ENCODE data around the gene ANKZF1.

The ANKZF1 gene

DNA sequence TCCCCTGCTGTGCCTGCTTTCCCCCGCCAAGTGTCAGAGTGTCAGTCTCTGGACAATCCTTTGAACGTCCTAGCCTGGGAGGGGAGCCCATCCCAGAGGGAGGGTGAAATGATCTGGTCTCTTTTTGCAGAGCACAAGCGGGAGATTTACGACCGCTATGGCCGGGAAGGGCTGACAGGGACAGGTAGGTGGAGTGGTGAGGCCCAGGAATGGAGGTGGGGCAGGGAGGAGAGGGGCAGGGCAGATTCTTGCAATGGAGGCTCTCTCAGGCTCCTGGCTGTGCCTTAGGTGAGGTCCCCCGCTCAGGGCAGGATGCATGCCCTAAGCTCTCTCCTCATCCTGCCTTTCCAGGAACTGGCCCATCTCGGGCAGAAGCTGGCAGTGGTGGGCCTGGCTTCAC, 52.0 kb downstream of the ANKZF1 start:
- no peak overlapping the region for H2AK5ac ChIP-seq (ENCODE audit: low read length)
- peaks cover 21% of the 10 kb centered on the region for H3K79me1 ChIP-seq (ENCODE audit: low read length)
- peaks cover 8% of the 10 kb centered on the region for H3K79me2 ChIP-seq (ENCODE audit: control insufficient read depth, insufficient read depth, low read length, poor library complexity)
- H3K9ac ChIP-seq (ENCODE audit: low read length), result no peak overlapping the region
- WGBS (ENCODE audit: extremely low coverage, insufficient coverage, insufficient read length), result no CpG with 5 or more reads among the region's 8 CpGs
- no peak overlapping the region for H4K8ac ChIP-seq (ENCODE audit: low read depth, low read length)
- no peak overlapping the region for H3K23ac ChIP-seq (ENCODE audit: low read length)
- peaks cover 17 to 23% of the 10 kb centered on the region in 2 experiments for H3K4me1 ChIP-seq (ENCODE audit: control insufficient read depth in 1 of 2, insufficient read depth in 2 of 2, low read length in 2 of 2)
- no peak for DNase-seq
- no peak overlapping the region for H3K27ac ChIP-seq (ENCODE audit: low read depth, low read length)
- H2BK120ac ChIP-seq (ENCODE audit: insufficient read depth, low read length, poor library complexity), result no peak overlapping the region
- H2BK12ac ChIP-seq (ENCODE audit: low read length), result no peak overlapping the region
- no peak overlapping the region for H2BK5ac ChIP-seq (ENCODE audit: low read depth, low read length, poor library complexity)
- no peak overlapping the region for H4K12ac ChIP-seq (ENCODE audit: low read depth, low read length)
- H2AFZ ChIP-seq (ENCODE audit: insufficient read depth, low read length, poor library complexity), result no peak overlapping the region
- H3K9me3 ChIP-seq (ENCODE audit: insufficient read depth, low read depth, low read length), result no peaks in the 10 kb centered on the region
- no peak overlapping the region for H3K4me2 ChIP-seq (ENCODE audit: low read length)
- no peak overlapping the region for H4K91ac ChIP-seq (ENCODE audit: low read depth, low read length)
- H3K4ac ChIP-seq (ENCODE audit: low read depth, low read length), result no peak overlapping the region
- H3K14ac ChIP-seq (ENCODE audit: low read length), result no peak overlapping the region
- no peak overlapping the region for H3K4me3 ChIP-seq (ENCODE audit: low read depth, low read length)
- no peak overlapping the region for H3K18ac ChIP-seq (ENCODE audit: low read length)
- H3K27me3 ChIP-seq (ENCODE audit: insufficient read depth, low read length), result no peaks in the 10 kb centered on the region
- peaks cover 40 to 49% of the 10 kb centered on the region in 2 experiments for H3K36me3 ChIP-seq (ENCODE audit: control insufficient read depth in 1 of 2, insufficient read depth in 2 of 2, low read length in 2 of 2)

DNA sequence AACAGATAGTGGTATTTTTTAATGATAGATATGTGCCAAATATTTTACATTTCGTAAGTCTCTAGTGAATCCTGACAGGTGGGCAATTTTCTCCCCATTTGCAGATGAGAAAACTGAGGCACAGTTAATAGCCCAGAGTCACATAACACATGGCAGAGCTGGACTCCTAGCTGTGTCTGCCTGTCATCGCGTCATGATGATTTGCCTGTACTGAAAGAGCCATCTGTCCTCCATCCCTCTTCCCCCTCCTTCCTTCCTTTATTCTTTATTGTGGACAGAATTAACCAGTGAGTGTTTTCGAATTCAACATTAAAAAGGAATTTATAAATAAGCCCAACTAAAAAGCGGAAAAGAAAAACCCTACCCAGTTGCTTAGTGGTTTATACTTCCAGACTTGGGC, 52.8 kb downstream of the ANKZF1 start:
- Histone ChIP-seq H3K4ac (ENCODE audit: low read depth, low read length) (no peak overlapping the region), H4K91ac (ENCODE audit: low read depth, low read length) (no peak overlapping the region), H2AFZ (ENCODE audit: insufficient read depth, low read length, poor library complexity) (no peak overlapping the region), H3K27me3 (ENCODE audit: insufficient read depth, low read length) (no peaks in the 10 kb centered on the region), H3K4me2 (ENCODE audit: low read length) (no peak overlapping the region), H2BK12ac (ENCODE audit: low read length) (no peak overlapping the region), H3K79me2 (ENCODE audit: control insufficient read depth, insufficient read depth, low read length, poor library complexity) (peaks cover 8% of the 10 kb centered on the region), H4K8ac (ENCODE audit: low read depth, low read length) (no peak overlapping the region), H2BK5ac (ENCODE audit: low read depth, low read length, poor library complexity) (no peak overlapping the region), H3K36me3 (ENCODE audit: control insufficient read depth in 1 of 2, insufficient read depth in 2 of 2, low read length in 2 of 2) (peaks cover 40 to 50% of the 10 kb centered on the region in 2 experiments), H3K79me1 (ENCODE audit: low read length) (peaks cover 24% of the 10 kb centered on the region), H3K4me3 (ENCODE audit: low read depth, low read length) (no peak overlapping the region), H3K9me3 (ENCODE audit: insufficient read depth, low read depth, low read length) (no peaks in the 10 kb centered on the region), H3K23ac (ENCODE audit: low read length) (no peak overlapping the region), H2BK120ac (ENCODE audit: insufficient read depth, low read length, poor library complexity) (no peak overlapping the region), H3K14ac (ENCODE audit: low read length) (no peak overlapping the region), H2AK5ac (ENCODE audit: low read length) (no peak overlapping the region), H3K27ac (ENCODE audit: low read depth, low read length) (no peak overlapping the region), H3K18ac (ENCODE audit: low read length) (no peak overlapping the region), H3K4me1 (ENCODE audit: control insufficient read depth in 1 of 2, insufficient read depth in 2 of 2, low read length in 2 of 2) (peaks cover 21 to 28% of the 10 kb centered on the region in 2 experiments), H4K12ac (ENCODE audit: low read depth, low read length) (no peak overlapping the region), H3K9ac (ENCODE audit: low read length) (no peak overlapping the region)
- no peak for DNase-seq
- WGBS (ENCODE audit: extremely low coverage, insufficient coverage, insufficient read length), result no CpG with 5 or more reads among the region's 5 CpGs

DNA sequence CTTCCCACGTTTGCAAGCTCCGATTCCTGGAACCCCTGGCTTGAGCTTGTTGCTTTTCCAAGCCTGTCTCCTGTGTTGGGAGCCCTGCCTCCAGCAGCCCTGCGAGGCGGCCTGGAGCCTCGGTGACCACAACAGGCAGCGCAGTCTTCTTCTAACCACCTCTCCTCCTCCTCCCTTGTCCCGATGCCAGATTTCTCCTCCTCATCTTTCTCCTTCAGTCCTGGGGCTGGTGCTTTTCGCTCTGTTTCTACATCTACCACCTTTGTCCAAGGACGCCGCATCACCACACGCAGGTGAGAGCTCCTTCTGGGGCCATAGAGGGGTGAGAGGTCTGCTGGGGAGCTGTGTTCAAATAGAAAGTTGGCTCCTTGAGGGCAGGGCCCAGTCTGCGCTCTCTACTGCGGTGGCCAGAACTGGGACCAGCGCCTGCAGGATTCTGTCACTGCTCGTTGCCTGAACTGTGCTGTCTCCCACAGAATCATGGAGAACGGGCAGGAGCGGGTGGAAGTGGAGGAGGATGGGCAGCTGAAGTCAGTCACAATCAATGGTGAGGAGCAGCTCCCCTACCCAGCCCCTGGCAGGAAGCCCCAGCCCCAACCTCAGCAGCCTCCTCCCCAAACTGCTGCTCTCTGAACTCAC, 53.5 kb downstream of the ANKZF1 start:
- no peak overlapping the region for H2BK12ac ChIP-seq (ENCODE audit: low read length)
- no peak overlapping the region for H2AK5ac ChIP-seq (ENCODE audit: low read length)
- no peak overlapping the region for H4K8ac ChIP-seq (ENCODE audit: low read depth, low read length)
- H4K12ac ChIP-seq (ENCODE audit: low read depth, low read length), result no peak overlapping the region
- no peak overlapping the region for H3K23ac ChIP-seq (ENCODE audit: low read length)
- H4K91ac ChIP-seq (ENCODE audit: low read depth, low read length), result no peak overlapping the region
- H3K4ac ChIP-seq (ENCODE audit: low read depth, low read length), result no peak overlapping the region
- H3K9me3 ChIP-seq (ENCODE audit: insufficient read depth, low read depth, low read length), result no peaks in the 10 kb centered on the region
- H2BK120ac ChIP-seq (ENCODE audit: insufficient read depth, low read length, poor library complexity), result no peak overlapping the region
- WGBS (ENCODE audit: extremely low coverage, insufficient coverage, insufficient read length), result no CpG with 5 or more reads among the region's 17 CpGs
- H3K4me2 ChIP-seq (ENCODE audit: low read length), result no peak overlapping the region
- H3K36me3 ChIP-seq (ENCODE audit: control insufficient read depth in 1 of 2, insufficient read depth in 2 of 2, low read length in 2 of 2), result peaks cover 40 to 50% of the 10 kb centered on the region in 2 experiments
- no peaks in the 10 kb centered on the region for H3K27me3 ChIP-seq (ENCODE audit: insufficient read depth, low read length)
- no peak overlapping the region for H2AFZ ChIP-seq (ENCODE audit: insufficient read depth, low read length, poor library complexity)
- no peak for DNase-seq
- no peak overlapping the region for H3K4me3 ChIP-seq (ENCODE audit: low read depth, low read length)
- peaks cover 8% of the 10 kb centered on the region for H3K79me2 ChIP-seq (ENCODE audit: control insufficient read depth, insufficient read depth, low read length, poor library complexity)
- H3K79me1 ChIP-seq (ENCODE audit: low read length), result peaks cover 23% of the 10 kb centered on the region
- H3K27ac ChIP-seq (ENCODE audit: low read depth, low read length), result no peak overlapping the region
- H3K14ac ChIP-seq (ENCODE audit: low read length), result no peak overlapping the region
- no peak overlapping the region for H3K9ac ChIP-seq (ENCODE audit: low read length)
- H2BK5ac ChIP-seq (ENCODE audit: low read depth, low read length, poor library complexity), result no peak overlapping the region
- peaks cover 21 to 30% of the 10 kb centered on the region in 2 experiments for H3K4me1 ChIP-seq (ENCODE audit: control insufficient read depth in 1 of 2, insufficient read depth in 2 of 2, low read length in 2 of 2)
- no peak overlapping the region for H3K18ac ChIP-seq (ENCODE audit: low read length)

DNA sequence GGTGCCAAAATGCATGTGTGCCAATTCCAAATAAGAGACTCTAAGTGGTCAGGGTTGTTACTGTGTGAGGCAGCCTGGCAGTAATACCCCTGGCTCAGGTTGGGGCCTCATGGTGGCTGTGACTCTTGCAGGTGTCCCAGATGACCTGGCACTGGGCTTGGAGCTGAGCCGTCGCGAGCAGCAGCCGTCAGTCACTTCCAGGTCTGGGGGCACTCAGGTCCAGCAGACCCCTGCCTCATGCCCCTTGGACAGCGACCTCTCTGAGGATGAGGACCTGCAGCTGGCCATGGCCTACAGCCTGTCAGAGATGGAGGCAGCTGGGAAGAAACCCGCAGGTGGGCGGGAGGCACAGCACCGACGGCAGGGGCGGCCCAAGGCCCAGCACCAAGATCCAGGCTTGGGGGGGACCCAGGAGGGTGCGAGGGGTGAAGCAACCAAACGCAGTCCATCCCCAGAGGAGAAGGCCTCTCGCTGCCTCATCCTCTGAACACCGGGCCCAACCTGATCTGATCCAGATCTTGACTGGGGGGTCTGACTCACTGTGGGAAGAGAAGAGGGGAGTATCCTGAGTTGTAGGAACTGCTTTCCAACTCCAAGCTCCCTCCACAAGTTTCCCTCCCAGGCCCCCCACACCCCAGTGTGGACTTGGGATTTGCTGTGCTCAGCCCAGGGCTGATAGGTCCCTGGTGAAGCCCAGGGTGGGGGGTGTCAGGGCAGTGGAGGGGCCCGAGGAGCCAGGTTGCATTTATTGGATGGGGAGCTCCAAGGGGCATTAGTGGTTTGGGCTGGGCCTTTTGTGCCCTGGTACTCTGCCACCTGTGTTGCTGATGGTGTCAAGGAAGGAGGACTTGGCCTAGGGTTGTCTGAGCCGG, 55.1 kb downstream of the ANKZF1 start:
- no peak overlapping the region for H2AFZ ChIP-seq (ENCODE audit: insufficient read depth, low read length, poor library complexity)
- no peak overlapping the region for H3K4me3 ChIP-seq (ENCODE audit: low read depth, low read length)
- H3K4ac ChIP-seq (ENCODE audit: low read depth, low read length), result no peak overlapping the region
- no peak for DNase-seq
- H3K27ac ChIP-seq (ENCODE audit: low read depth, low read length), result no peak overlapping the region
- no peaks in the 10 kb centered on the region for H3K27me3 ChIP-seq (ENCODE audit: insufficient read depth, low read length)
- H3K18ac ChIP-seq (ENCODE audit: low read length), result no peak overlapping the region
- H4K91ac ChIP-seq (ENCODE audit: low read depth, low read length), result no peak overlapping the region
- H3K79me1 ChIP-seq (ENCODE audit: low read length), result peaks cover 12% of the 10 kb centered on the region
- peaks cover 19 to 26% of the 10 kb centered on the region in 2 experiments for H3K4me1 ChIP-seq (ENCODE audit: control insufficient read depth in 1 of 2, insufficient read depth in 2 of 2, low read length in 2 of 2)
- H3K9ac ChIP-seq (ENCODE audit: low read length), result no peak overlapping the region
- no peaks in the 10 kb centered on the region for H3K9me3 ChIP-seq (ENCODE audit: insufficient read depth, low read depth, low read length)
- no peak overlapping the region for H3K4me2 ChIP-seq (ENCODE audit: low read length)
- H2BK12ac ChIP-seq (ENCODE audit: low read length), result no peak overlapping the region
- H3K36me3 ChIP-seq (ENCODE audit: control insufficient read depth in 1 of 2, insufficient read depth in 2 of 2, low read length in 2 of 2), result peaks cover 40 to 50% of the 10 kb centered on the region in 2 experiments
- H3K14ac ChIP-seq (ENCODE audit: low read length), result no peak overlapping the region
- no peak overlapping the region for H3K23ac ChIP-seq (ENCODE audit: low read length)
- no peak overlapping the region for H2BK5ac ChIP-seq (ENCODE audit: low read depth, low read length, poor library complexity)
- WGBS (ENCODE audit: extremely low coverage, insufficient coverage, insufficient read length), result no CpG with 5 or more reads among the region's 16 CpGs
- H4K8ac ChIP-seq (ENCODE audit: low read depth, low read length), result no peak overlapping the region
- H2AK5ac ChIP-seq (ENCODE audit: low read length), result no peak overlapping the region
- no peak overlapping the region for H4K12ac ChIP-seq (ENCODE audit: low read depth, low read length)
- H3K79me2 ChIP-seq (ENCODE audit: control insufficient read depth, insufficient read depth, low read length, poor library complexity), result peaks cover 4% of the 10 kb centered on the region
- H2BK120ac ChIP-seq (ENCODE audit: insufficient read depth, low read length, poor library complexity), result no peak overlapping the region

Data from trophoblast cell (in vitro differentiated cells and primary cell).